Fibroblast of the aortic adventitia (primary cell): Measurements from ENCODE around the gene TSEN2. TPM values are rescaled to one million over a fixed set of nuclear protein-coding genes. Genes with fewer than 3 reads are reported as not detected.

Experiments used
- DNase-seq: peaks from one replicate; pipeline ENCODE4 v3.0.0-alpha.2; 2010; ENCODE audit warnings: low read depth
- H3K4me3 ChIP-seq: 2 replicates; pipeline ENCODE4 v1.5.1; 2011; ENCODE audit warnings: low read depth, mild to moderate bottlenecking, control low read depth, low read length, moderate library complexity
- total RNA-seq: library from RNA; depleted of rRNA; stranded (reverse); fragments of >200 nt; gene quantifications from 2 replicates; pipeline ENCODE4 v1.2.3, GENCODE V29; 2012; ENCODE audit warnings: low replicate concordance
- TF ChIP-seq, protein P1 (sequence below): IDR thresholded peaks from 2 replicates; pipeline ENCODE4 v1.5.1; 2011; ENCODE audit warnings: mild to moderate bottlenecking, low read length, control low read depth, inconsistent platforms; ENCODE audit not compliant: insufficient read depth

The TSEN2 gene
- total RNA-seq, 1 donor = 17.7 TPM

DNA sequence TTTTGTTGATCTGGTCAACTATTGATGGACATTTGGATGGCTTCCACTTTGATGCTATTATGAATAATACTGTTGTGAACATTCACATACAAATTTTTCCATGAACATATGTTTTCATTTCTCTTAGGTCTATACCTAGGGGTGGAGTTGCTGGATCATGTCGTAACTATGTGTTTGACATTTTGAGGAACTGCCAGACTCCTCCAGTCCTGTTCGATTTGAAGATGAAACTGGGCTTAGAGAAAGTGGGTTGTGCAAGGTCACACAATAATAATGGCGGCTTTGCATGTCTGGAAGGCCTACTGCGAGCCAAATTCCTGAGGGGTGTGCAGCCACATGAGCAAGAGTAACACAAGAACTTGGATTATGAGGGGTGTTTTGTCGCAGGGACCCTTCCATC lies 2.6 kb downstream of the TSEN2 start:
- H3K4me3 ChIP-seq = no peak overlapping the region
- no peak for DNase-seq
- TF ChIP-seq, protein P1, sequence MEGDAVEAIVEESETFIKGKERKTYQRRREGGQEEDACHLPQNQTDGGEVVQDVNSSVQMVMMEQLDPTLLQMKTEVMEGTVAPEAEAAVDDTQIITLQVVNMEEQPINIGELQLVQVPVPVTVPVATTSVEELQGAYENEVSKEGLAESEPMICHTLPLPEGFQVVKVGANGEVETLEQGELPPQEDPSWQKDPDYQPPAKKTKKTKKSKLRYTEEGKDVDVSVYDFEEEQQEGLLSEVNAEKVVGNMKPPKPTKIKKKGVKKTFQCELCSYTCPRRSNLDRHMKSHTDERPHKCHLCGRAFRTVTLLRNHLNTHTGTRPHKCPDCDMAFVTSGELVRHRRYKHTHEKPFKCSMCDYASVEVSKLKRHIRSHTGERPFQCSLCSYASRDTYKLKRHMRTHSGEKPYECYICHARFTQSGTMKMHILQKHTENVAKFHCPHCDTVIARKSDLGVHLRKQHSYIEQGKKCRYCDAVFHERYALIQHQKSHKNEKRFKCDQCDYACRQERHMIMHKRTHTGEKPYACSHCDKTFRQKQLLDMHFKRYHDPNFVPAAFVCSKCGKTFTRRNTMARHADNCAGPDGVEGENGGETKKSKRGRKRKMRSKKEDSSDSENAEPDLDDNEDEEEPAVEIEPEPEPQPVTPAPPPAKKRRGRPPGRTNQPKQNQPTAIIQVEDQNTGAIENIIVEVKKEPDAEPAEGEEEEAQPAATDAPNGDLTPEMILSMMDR = no peak

DNA sequence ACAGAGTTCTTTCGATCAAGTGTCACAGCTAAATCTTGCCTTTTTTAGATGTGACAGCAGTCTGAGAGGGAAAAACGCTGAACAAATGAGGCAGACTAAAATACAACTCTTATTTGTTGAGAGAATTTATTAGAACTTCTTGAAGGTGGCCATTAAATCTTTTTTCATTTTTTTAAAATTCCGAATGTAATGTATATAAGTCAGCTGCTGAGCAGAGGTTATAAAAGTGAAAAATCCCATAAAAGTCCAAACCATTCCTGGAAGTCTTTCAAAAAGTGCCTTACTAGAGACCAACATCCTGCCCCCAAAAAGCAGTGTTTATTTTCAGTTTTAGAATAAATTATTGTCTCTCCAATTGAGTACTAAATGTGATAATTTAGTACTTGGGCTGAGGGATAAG lies 3.1 kb downstream of the TSEN2 start:
- no peak overlapping the region for H3K4me3 ChIP-seq
- TF ChIP-seq, protein P1 = no peak
- no peak for DNase-seq

DNA sequence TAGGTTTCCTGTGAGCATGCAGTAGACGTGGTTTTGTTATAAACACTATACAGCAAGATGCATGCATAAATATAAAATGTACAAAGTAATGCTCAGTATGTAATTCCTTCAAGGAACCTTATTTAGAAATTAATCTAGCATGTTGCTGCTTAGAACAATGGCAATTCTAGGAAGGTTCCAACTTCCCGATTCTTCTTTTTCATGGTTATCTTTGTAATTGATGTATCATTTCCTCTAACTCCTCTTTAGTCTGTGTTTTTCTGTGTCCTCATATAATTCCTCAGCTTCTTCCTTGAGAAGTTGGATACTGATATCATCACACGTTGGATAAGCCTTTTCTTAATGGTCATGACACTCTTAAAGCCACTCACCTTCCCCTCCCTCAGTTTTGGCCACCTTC lies 3.5 kb downstream of the TSEN2 start:
- peak; percentile 49 for DNase-seq
- H3K4me3 ChIP-seq = no peak overlapping the region
- TF ChIP-seq, protein P1 = no peak

DNA sequence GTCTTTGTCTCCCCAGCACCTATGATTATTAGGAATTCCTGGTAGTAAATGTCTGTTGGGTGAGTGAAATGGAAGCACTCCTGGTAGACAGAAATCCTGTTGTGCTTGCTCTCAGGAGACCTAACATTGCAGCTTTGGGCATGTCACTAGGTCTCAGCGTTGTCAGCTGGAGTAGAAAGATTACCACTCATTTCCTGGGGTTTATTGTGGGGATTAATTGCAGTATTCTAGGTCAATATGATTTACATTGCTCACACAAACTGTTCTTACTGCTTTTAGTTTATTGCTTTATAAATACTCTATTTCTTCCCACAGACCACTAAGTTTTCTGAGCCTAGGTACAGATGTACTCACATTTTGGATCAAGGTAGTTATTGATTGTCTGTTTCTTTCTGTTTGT lies 5.1 kb downstream of the TSEN2 start:
- no peak overlapping the region for H3K4me3 ChIP-seq
- TF ChIP-seq, protein P1 = no peak
- no peak for DNase-seq

DNA sequence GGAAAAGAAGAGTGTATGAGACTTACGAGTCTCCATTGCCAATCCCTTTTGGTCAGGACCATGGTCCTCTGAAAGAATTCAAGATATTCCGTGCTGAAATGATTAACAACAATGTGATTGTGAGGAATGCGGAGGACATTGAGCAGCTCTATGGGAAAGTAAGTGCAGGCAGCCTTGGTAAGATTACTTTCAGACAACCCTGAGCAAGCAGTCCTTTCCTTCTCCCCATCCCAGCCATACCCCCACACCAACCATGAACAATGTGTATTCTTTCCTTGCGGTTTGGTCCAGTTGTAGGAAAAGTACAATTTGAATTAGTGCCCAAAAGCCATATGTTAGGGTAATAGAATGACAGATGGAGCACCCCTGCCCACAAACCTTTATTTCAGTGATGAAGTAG lies 5.6 kb downstream of the TSEN2 start:
- peak; percentile 45 for DNase-seq
- TF ChIP-seq, protein P1 = no peak
- H3K4me3 ChIP-seq = no peak overlapping the region

DNA sequence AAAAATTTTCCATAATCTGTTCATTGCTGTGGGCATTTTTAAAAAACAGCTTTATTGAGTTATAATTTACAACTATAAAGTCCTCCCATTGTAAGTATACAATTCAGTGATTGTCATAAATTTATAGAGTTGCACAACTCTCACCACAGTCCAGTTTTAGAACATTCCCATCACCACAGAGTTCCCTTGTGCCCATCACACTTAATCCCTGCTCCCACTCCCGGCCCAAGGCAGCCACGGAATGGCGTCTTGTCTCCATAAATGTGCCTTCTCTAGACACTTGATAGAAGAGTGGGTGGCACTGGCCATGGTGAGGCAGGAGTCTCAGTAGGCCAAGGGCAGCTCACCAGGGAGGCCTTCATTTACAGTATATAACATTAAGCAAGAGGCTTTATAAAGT lies 6.3 kb downstream of the TSEN2 start:
- no peak for DNase-seq
- no peak overlapping the region for H3K4me3 ChIP-seq
- TF ChIP-seq, protein P1 = no peak

DNA sequence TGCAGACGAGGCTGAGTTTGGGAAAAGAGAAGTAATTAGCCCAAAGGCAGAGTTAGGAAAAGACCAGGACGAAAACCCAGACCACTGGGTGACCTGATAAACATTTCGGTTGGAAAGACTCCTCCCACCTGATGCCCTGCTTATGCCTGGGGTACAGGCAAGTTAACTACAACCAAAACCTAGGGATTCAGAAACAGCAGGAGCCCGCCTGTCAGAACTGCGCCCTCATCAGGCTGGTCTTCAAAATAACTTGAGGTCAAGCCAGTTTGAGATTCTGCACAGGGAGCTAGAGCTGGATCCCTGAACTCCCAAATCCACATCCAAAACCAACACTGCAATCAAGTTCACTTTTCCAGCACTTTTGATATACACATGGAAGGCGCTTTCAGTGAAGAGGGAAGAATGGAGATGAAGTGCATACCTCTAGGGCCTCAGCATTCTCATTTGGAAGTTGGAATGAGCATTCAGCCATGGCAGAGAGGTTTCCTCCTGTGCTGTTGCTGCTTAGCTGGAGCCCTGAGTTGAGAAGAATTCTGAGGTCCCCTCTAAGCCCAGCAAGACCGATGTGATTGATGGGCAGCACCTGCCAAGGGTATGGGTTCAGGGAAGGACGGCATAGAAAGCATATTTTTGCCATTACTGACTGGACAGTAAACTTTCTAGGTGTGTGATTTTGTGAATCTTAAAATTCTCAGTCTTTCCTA lies 11.6 kb downstream of the TSEN2 start:
- TF ChIP-seq, protein P1 = no peak
- DNase-seq = no peak
- no peak overlapping the region for H3K4me3 ChIP-seq
